NT2/D1 (cell line): ENCODE data around the gene PLSCR5.

Experiments
- DNase-seq: peaks from one replicate; pipeline ENCODE4 v3.0.0-alpha.2; 2011; ENCODE audit warnings: low read depth, low spot score
- H3K27me3 ChIP-seq: 2 replicates; pipeline ENCODE4 v1.6.0; 2011; ENCODE audit warnings: mild to moderate bottlenecking; ENCODE audit not compliant: insufficient read length, insufficient read depth
- H3K36me3 ChIP-seq: 2 replicates; pipeline ENCODE4 v1.6.1; 2011; ENCODE audit warnings: mild to moderate bottlenecking, low read length, mixed read lengths; ENCODE audit not compliant: insufficient read depth, insufficient read length
- H3K4me1 ChIP-seq: 2 replicates; pipeline ENCODE4 v1.5.1; 2011; ENCODE audit not compliant: insufficient read depth, insufficient read length
- H3K4me3 ChIP-seq: 2 replicates; pipeline ENCODE4 v1.5.1; 2011; ENCODE audit warnings: low read depth; ENCODE audit not compliant: insufficient read length
- H3K9ac ChIP-seq: 2 replicates; pipeline ENCODE4 v1.6.0; 2011; ENCODE audit warnings: low read depth; ENCODE audit not compliant: insufficient read length
- H3K9me3 ChIP-seq: 2 replicates; pipeline ENCODE4 v1.5.1; 2011; ENCODE audit warnings: mild to moderate bottlenecking, low read length; ENCODE audit not compliant: insufficient read depth
- SUZ12 ChIP-seq: IDR thresholded peaks from 2 replicates; pipeline ENCODE4 v1.6.1; 2011; ENCODE audit not compliant: insufficient read length, insufficient read depth; ENCODE audit errors: extremely low read depth
- YY1 ChIP-seq: IDR thresholded peaks from 2 replicates; pipeline ENCODE4 v1.6.1; 2011; ENCODE audit not compliant: insufficient read length, insufficient read depth
- ZNF274 ChIP-seq: IDR thresholded peaks from 2 replicates; pipeline ENCODE4 v1.6.1; 2011; ENCODE audit warnings: mild to moderate bottlenecking, low read depth, low read length

Gene PLSCR5

GRCh38 chr3:146569314-146569713, 35.8 kb downstream of the PLSCR5 start:
- DNase-seq: no peak
- no peak for TF ChIP-seq ZNF274
- no peak for TF ChIP-seq YY1
- TF ChIP-seq SUZ12: no peak
- Histone ChIP-seq H3K36me3 (no peaks in the 10 kb centered on the region), H3K4me1 (no peaks in the 10 kb centered on the region), H3K4me3 (no peak overlapping the region), H3K9me3 (no peaks in the 10 kb centered on the region), H3K27me3 (no peaks in the 10 kb centered on the region), H3K9ac (no peak overlapping the region)

DNA sequence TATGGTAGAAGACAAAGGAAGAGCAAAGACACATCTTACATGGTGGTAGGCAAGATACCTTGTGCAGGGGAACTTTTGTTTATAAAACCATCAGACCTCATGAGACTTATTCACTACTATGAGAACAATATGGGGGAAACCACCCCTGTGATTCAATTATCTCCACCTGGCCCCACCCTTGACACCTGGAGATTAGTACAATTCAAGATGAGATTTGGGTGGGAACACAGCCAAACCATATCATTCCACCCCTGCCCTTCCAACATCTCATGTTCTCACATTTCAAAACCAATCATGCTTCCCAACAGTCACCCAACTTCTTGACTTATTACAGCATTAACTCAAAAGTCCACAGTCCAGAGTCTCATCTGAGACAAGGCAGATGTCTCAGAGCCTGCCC, 39.0 kb downstream of the PLSCR5 start:
- Histone ChIP-seq H3K27me3 (no peaks in the 10 kb centered on the region), H3K9ac (no peak overlapping the region), H3K9me3 (peaks cover 13% of the 10 kb centered on the region; the same call in 1 of the 2 replicates), H3K4me1 (no peaks in the 10 kb centered on the region), H3K4me3 (no peak overlapping the region), H3K36me3 (no peaks in the 10 kb centered on the region)
- no peak for DNase-seq
- TF ChIP-seq SUZ12 (no peak), YY1 (no peak), ZNF274 (no peak)

- Histone ChIP-seq H3K36me3 (no peaks in the 10 kb centered on the region), H3K9ac (no peak overlapping the region), H3K9me3 (peaks cover 21% of the 10 kb centered on the region), H3K4me1 (no peaks in the 10 kb centered on the region), H3K27me3 (no peaks in the 10 kb centered on the region), H3K4me3 (no peak overlapping the region)
- TF ChIP-seq ZNF274 (no peak), YY1 (no peak), SUZ12 (no peak)
- no peak for DNase-seq
Observed at GRCh38 chr3:146561879-146562278, 43.3 kb downstream of the PLSCR5 start.

DNA sequence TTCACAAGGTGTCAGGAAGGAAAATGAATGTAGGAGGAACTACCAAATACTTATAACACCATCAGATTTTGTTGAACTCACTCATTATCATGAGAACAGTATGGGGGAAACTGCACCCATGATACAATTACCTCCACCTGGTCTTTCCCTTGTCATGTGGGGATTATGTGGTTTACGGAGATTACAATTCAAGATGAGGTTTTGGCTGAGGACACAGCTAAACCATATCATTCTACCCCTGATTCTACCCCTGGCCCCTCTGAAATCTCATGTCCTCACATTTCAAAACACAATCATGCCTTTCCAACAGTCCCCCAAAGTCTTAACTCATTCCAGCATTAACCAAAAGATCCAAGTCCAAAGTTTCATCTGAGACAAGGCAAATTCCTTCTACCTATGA, 43.7 kb downstream of the PLSCR5 start:
- DNase-seq: no peak
- Histone ChIP-seq H3K4me1 (no peaks in the 10 kb centered on the region), H3K36me3 (no peaks in the 10 kb centered on the region), H3K9me3 (peaks cover 21% of the 10 kb centered on the region), H3K9ac (no peak overlapping the region), H3K4me3 (no peak overlapping the region), H3K27me3 (no peaks in the 10 kb centered on the region)
- TF ChIP-seq ZNF274 (no peak), YY1 (no peak), SUZ12 (no peak)

- peaks cover 21% of the 10 kb centered on the region for H3K9me3 ChIP-seq
- H3K27me3 ChIP-seq: no peaks in the 10 kb centered on the region
- no peak overlapping the region for H3K4me3 ChIP-seq
- no peaks in the 10 kb centered on the region for H3K36me3 ChIP-seq
- TF ChIP-seq ZNF274 (no peak), YY1 (no peak)
- H3K9ac ChIP-seq: no peak overlapping the region
- DNase-seq: no peak
- H3K4me1 ChIP-seq: no peaks in the 10 kb centered on the region
Observed at GRCh38 chr3:146560678-146561077, 44.5 kb downstream of the PLSCR5 start.

GRCh38 chr3:146559388-146559787, 45.8 kb downstream of the PLSCR5 start:
- TF ChIP-seq YY1 (no peak), SUZ12 (no peak), ZNF274 (no peak)
- peaks cover 21% of the 10 kb centered on the region for H3K9me3 ChIP-seq
- no peak overlapping the region for H3K9ac ChIP-seq

DNA sequence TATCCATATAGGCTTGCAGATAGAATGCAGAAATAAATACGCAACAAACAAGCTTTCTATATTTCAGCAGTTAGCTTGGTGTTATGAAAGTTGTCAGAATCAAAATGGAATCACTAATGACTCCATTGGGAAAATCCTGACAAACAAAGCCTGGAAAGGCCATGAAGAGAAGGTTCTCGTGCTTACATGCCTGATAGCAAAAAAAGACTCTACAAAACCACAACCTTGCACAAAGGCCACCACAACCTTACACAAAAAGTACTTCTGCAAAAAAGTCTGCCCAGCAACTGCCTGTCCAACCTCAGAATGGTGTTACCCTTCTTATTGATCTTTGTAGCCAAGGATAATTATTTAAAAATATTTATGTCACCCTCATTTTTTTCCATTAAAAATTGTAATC, 46.4 kb downstream of the PLSCR5 start:
- DNase-seq: no peak
- H3K36me3 ChIP-seq: no peaks in the 10 kb centered on the region
- peaks cover 21% of the 10 kb centered on the region for H3K9me3 ChIP-seq
- no peak for TF ChIP-seq SUZ12
- TF ChIP-seq YY1: no peak
- TF ChIP-seq ZNF274: no peak
- H3K4me3 ChIP-seq: no peak overlapping the region
- no peaks in the 10 kb centered on the region for H3K27me3 ChIP-seq
- no peaks in the 10 kb centered on the region for H3K4me1 ChIP-seq
- no peak overlapping the region for H3K9ac ChIP-seq

More at GRCh38 chr3:146559388-146559787, 45.8 kb downstream of the PLSCR5 start:
- Histone ChIP-seq H3K27me3 (no peaks in the 10 kb centered on the region), H3K36me3 (no peaks in the 10 kb centered on the region), H3K4me1 (no peaks in the 10 kb centered on the region), H3K4me3 (no peak overlapping the region)
- no peak for DNase-seq

- no peak overlapping the region for H3K4me3 ChIP-seq
- DNase-seq: no peak
- TF ChIP-seq YY1 (no peak), SUZ12 (no peak), ZNF274 (no peak)
Observed at GRCh38 chr3:146557745-146558144, 47.4 kb downstream of the PLSCR5 start.

More at GRCh38 chr3:146557745-146558144, 47.4 kb downstream of the PLSCR5 start:
- H3K9ac ChIP-seq: no peak overlapping the region
- no peaks in the 10 kb centered on the region for H3K27me3 ChIP-seq
- H3K4me1 ChIP-seq: no peaks in the 10 kb centered on the region
- no peaks in the 10 kb centered on the region for H3K36me3 ChIP-seq
- H3K9me3 ChIP-seq: peaks cover 17% of the 10 kb centered on the region
